GM21367 (cell line): ENCODE results near the gene OR10H3.
"Not testable (repeated sequence)": the region's sequence is repeated elsewhere in the genome, so short reads cannot be mapped to it uniquely, and the experiment has no call there.

Experiments
- ATAC-seq: cut with Tn5 transposase; IDR thresholded peaks from one replicate; pipeline ENCODE4 v1.9.1; 2021; ENCODE audit not compliant: unreplicated experiment

Gene OR10H3

DNA sequence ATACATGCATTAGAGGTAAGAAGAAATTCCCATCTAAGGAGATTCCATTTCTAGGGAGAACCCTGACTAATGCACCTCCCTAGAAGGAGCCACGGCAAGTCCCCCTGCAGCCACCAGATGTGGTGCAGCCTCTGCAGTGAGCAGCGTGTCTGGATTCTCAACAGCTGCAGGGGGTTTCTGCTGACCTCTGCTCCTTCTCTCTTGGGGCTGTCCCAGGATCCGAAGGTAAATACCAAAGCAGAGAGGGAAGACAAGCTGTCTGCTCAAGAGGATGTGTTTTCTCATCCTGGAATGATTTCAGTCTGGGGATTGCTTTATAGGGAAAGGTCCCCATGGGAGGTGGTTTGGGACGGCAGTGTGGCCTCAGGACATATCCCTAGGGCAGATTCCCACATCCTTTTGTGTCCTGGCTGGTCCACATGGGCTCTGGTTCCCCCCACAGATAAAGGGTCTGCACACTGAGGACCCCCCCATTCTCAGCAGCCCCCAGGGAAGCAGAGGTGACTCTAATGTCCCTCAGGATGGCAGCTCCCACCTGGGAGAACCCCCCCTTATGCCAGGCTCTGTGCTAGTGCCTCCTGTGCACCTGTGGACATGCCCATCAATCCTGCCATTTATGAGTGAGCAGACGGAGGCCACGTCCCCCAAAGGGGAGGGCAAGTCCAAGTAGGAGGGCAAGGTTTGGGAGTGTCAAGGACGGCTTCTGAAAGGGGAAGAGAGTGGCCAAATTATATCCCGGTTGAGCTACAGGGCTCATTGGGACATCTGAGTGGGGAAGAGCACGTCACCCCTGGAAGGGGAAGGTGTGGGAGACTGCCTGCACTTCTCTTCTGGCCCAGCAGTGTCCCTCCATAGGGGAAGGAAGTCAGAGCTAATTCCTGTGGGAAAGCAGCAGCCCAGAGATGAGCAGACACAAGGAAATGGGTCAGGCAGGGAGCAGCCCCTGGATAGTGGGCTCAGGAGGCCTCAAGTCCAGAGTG is 39.5 kb downstream of the OR10H3 start:
- ATAC-seq, result no peak

GRCh38 chr19:15779756-15780476 is 42.1 kb downstream of the OR10H3 start:
- ATAC-seq, result no peak

GRCh38 chr19:15780610-15781418 is 43.0 kb downstream of the OR10H3 start:
- no peak for ATAC-seq

DNA sequence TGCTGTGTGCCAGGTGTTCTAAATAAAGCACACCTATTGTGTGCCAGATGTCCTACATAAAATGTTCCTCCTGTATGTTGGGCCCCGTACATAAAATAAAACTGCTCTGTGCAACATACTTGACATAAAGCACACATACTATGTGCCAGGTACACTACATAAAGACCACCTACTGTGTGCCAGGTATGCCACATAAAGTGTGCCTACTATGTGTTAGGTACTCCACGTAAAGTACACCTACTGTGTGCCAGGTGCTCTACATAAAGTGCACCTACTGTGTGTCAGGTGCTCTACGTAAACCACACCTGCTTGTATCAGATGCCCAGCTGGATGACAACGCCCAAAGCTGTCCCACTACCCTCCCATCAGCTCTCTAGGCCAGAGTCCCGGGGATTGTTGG is 43.9 kb downstream of the OR10H3 start:
- no peak for ATAC-seq

- no peak for ATAC-seq
Observed at GRCh38 chr19:15782211-15782610, 44.4 kb downstream of the OR10H3 start.

GRCh38 chr19:15782896-15783295 is 45.1 kb downstream of the OR10H3 start:
- not testable (repeated sequence) for ATAC-seq

- ATAC-seq, result no peak
Observed at GRCh38 chr19:15787611-15788155, 49.9 kb downstream of the OR10H3 start, which contains the start of gene OR10H5. Gene OR10H5 (plus strand): TSS chr19:15787661. CDS start chr19:15794049, 6,388 bp downstream.

DNA sequence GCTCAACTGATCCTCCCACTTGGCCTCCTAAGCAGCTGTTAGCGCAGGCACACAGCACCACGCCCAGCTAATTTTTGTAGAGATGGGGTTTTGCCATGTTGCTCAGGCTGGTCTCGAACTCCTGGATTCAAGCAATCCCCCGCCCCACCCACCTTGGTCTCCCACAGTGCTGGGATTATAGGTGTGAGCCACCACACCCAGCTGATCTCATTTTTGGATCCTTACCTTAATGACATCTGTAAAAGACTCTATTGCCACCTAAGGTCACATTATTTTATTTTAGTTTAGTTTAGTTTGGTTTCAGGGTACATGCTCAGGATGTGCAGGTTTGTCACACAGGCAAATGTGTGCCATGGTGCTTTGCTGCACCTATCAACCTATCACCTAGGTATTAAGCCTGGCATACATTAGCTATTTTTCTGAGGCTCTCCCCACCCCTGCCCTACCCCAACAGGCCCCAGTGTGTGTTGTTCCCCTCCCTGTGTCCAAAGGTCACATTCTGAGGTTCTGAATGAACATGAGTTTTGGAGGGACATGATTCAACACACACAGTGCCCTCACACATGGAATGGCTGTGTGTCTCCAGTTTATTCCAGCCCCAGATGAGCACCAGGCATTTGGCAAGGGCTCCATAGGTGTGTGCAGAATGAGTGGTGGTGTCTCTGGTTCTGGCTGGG is 50.9 kb downstream of the OR10H3 start:
- ATAC-seq, result no peak

DNA sequence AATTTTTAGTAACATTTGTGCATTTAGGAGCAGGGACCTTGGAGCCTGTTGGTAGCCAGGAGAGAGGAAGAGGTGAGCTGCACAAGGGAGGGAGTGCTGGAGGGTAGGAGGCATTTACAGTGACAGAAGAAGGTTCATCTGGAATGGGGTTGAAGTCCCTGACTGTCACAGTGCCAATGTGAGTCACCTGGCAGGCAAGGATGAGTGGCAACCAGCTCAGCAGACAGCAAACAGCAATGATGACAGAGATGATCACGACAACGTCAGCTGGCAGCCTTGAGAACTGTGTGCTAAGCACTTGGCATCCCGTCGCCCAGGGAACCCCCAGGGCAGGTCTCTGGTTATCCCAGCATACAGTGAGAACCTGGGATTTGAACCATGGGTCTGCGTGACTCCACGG is 52.3 kb downstream of the OR10H3 start:
- ATAC-seq, result no peak
